Trophoblast cell (in vitro differentiated cells and primary cell): ENCODE measurements around the gene AGAP1.

Experiments used
- DNase-seq, 2 donors: peaks; one replicate each; pipeline ENCODE4 v3.0.0-alpha.2; 2016
- H2AFZ ChIP-seq: 2 replicates; pipeline ENCODE4 v1.6.1; 2013; ENCODE audit warnings: low read length, moderate library complexity, mild to moderate bottlenecking; ENCODE audit not compliant: insufficient read depth, poor library complexity
- H2AK5ac ChIP-seq: 2 replicates; pipeline ENCODE4 v1.6.1; 2013; ENCODE audit warnings: mild to moderate bottlenecking, low read length
- H2BK120ac ChIP-seq: 2 replicates; pipeline ENCODE4 v1.6.1; 2013; ENCODE audit warnings: low read length, mild to moderate bottlenecking, moderate library complexity; ENCODE audit not compliant: insufficient read depth, poor library complexity
- H2BK12ac ChIP-seq: 2 replicates; pipeline ENCODE4 v1.6.1; 2013; ENCODE audit warnings: mild to moderate bottlenecking, low read length, moderate library complexity
- H2BK5ac ChIP-seq: 2 replicates; pipeline ENCODE4 v1.6.1; 2013; ENCODE audit warnings: low read length, low read depth, moderate library complexity, mild to moderate bottlenecking; ENCODE audit not compliant: poor library complexity
- H3K14ac ChIP-seq: 2 replicates; pipeline ENCODE4 v1.6.1; 2013; ENCODE audit warnings: mild to moderate bottlenecking, low read length
- H3K18ac ChIP-seq: 2 replicates; pipeline ENCODE4 v1.6.1; 2013; ENCODE audit warnings: mild to moderate bottlenecking, low read length
- H3K23ac ChIP-seq: 2 replicates; pipeline ENCODE4 v1.6.1; 2013; ENCODE audit warnings: low read length
- H3K27ac ChIP-seq: 2 replicates; pipeline ENCODE4 v1.5.1; 2013; ENCODE audit warnings: low read depth, mild to moderate bottlenecking, inconsistent platforms, low read length, moderate library complexity
- H3K27me3 ChIP-seq: 2 replicates; pipeline ENCODE4 v1.6.1; 2013; ENCODE audit warnings: inconsistent platforms, mild to moderate bottlenecking, low read length, moderate library complexity; ENCODE audit not compliant: insufficient read depth
- H3K36me3 ChIP-seq, 2 experiments: 1 replicate in 1 of 2; 2 replicates in 1 of 2; pipeline ENCODE4 v1.6.1; 2013; ENCODE audit warnings: low read length in 2 of 2, mild to moderate bottlenecking in 2 of 2, moderate library complexity in 1 of 2; ENCODE audit not compliant: insufficient read depth in 2 of 2, control insufficient read depth in 1 of 2
- H3K4ac ChIP-seq: 2 replicates; pipeline ENCODE4 v1.6.1; 2013; ENCODE audit warnings: low read depth, mild to moderate bottlenecking, low read length, moderate library complexity
- H3K4me1 ChIP-seq, 2 experiments: 1 replicate in 1 of 2; 2 replicates in 1 of 2; pipeline ENCODE4 v1.6.1; 2013; ENCODE audit warnings: low read length in 2 of 2, mild to moderate bottlenecking in 2 of 2, moderate library complexity in 1 of 2; ENCODE audit not compliant: insufficient read depth in 2 of 2, control insufficient read depth in 1 of 2
- H3K4me2 ChIP-seq: 2 replicates; pipeline ENCODE4 v1.6.1; 2013; ENCODE audit warnings: inconsistent platforms, mild to moderate bottlenecking, low read length, moderate library complexity
- H3K4me3 ChIP-seq: 2 replicates; pipeline ENCODE4 v1.5.1; 2013; ENCODE audit warnings: mild to moderate bottlenecking, low read depth, low read length, inconsistent platforms
- H3K79me1 ChIP-seq: one replicate; pipeline ENCODE4 v1.6.1; 2013; ENCODE audit warnings: low read length
- H3K79me2 ChIP-seq: 2 replicates; pipeline ENCODE4 v1.6.1; 2013; ENCODE audit warnings: low read length, mild to moderate bottlenecking; ENCODE audit not compliant: control insufficient read depth, insufficient read depth, poor library complexity
- H3K9ac ChIP-seq: 2 replicates; pipeline ENCODE4 v1.6.1; 2013; ENCODE audit warnings: mild to moderate bottlenecking, low read length
- H3K9me3 ChIP-seq: 2 replicates; pipeline ENCODE4 v1.6.1; 2013; ENCODE audit warnings: low read depth, mild to moderate bottlenecking, control low read depth, inconsistent platforms, low read length; ENCODE audit not compliant: insufficient read depth
- H4K12ac ChIP-seq: 2 replicates; pipeline ENCODE4 v1.6.1; 2013; ENCODE audit warnings: low read depth, mild to moderate bottlenecking, low read length, moderate library complexity
- H4K8ac ChIP-seq: 2 replicates; pipeline ENCODE4 v1.6.1; 2013; ENCODE audit warnings: low read depth, mild to moderate bottlenecking, low read length, moderate library complexity
- H4K91ac ChIP-seq: one replicate; pipeline ENCODE4 v1.6.1; 2013; ENCODE audit warnings: low read depth, mild to moderate bottlenecking, low read length, moderate library complexity
- WGBS: extraction: QIAGEN DNeasy Blood & Tissue Kit; methylation state at CpG from one replicate; pipeline ENCODE4 v1.1.7; 2013; ENCODE audit warnings: missing lambda C conversion rate; ENCODE audit not compliant: insufficient read length, insufficient coverage; ENCODE audit errors: extremely low coverage; 5-methylcytosine and 5-hydroxymethylcytosine counted together

The AGAP1 gene

GRCh38 chr2:235937087-235937486 lies 443.2 kb downstream of the AGAP1 start:
- Histone ChIP-seq H3K4ac (no peak overlapping the region), H3K14ac (no peak overlapping the region), H2BK5ac (no peak overlapping the region), H2AK5ac (no peak overlapping the region), H4K8ac (no peak overlapping the region), H2BK12ac (no peak overlapping the region), H3K79me2 (no peaks in the 10 kb centered on the region), H3K4me1 (peaks cover 19 to 20% of the 10 kb centered on the region in 2 experiments), H3K23ac (no peak overlapping the region), H3K4me3 (no peak overlapping the region), H3K36me3 (peaks cover 0 to 3% of the 10 kb centered on the region in 2 experiments), H4K12ac (no peak overlapping the region), H3K79me1 (peaks cover 10% of the 10 kb centered on the region), H4K91ac (no peak overlapping the region), H3K18ac (no peak overlapping the region), H2AFZ (no peak overlapping the region), H3K27me3 (no peaks in the 10 kb centered on the region), H3K9me3 (peaks cover 2% of the 10 kb centered on the region), H3K4me2 (no peak overlapping the region), H2BK120ac (no peak overlapping the region), H3K27ac (no peak overlapping the region), H3K9ac (no peak overlapping the region)
- no CpG with 5 or more reads among the region's 10 CpGs for WGBS
- no peak for DNase-seq

GRCh38 chr2:235937526-235937925 lies 443.7 kb downstream of the AGAP1 start:
- Histone ChIP-seq H2AK5ac (no peak overlapping the region), H3K4me2 (no peak overlapping the region)
- no CpG with 5 or more reads among the region's 12 CpGs for WGBS

GRCh38 chr2:235937936-235938335 lies 444.1 kb downstream of the AGAP1 start:
- Histone ChIP-seq H4K91ac (no peak overlapping the region), H3K27ac (no peak overlapping the region), H4K12ac (no peak overlapping the region), H3K4me3 (no peak overlapping the region), H2BK5ac (no peak overlapping the region), H3K23ac (no peak overlapping the region), H3K79me2 (no peaks in the 10 kb centered on the region), H3K4me1 (peaks cover 19 to 20% of the 10 kb centered on the region in 2 experiments), H3K79me1 (peaks cover 10% of the 10 kb centered on the region), H2BK12ac (peak overlapping the region; percentile 21), H2AK5ac (no peak overlapping the region), H3K18ac (no peak overlapping the region), H3K27me3 (no peaks in the 10 kb centered on the region), H3K36me3 (peaks cover 0 to 2% of the 10 kb centered on the region in 2 experiments), H4K8ac (no peak overlapping the region), H3K9ac (no peak overlapping the region), H3K9me3 (peaks cover 2% of the 10 kb centered on the region), H3K14ac (no peak overlapping the region), H2BK120ac (no peak overlapping the region), H3K4ac (no peak overlapping the region), H2AFZ (no peak overlapping the region), H3K4me2 (no peak overlapping the region)
- DNase-seq: no peak
- no CpG with 5 or more reads among the region's 12 CpGs for WGBS

More at GRCh38 chr2:235937526-235937925, 443.7 kb downstream of the AGAP1 start:
- H3K4me3 ChIP-seq: no peak overlapping the region
- no peak for DNase-seq
- no peak overlapping the region for H3K27ac ChIP-seq
- H3K9ac ChIP-seq: no peak overlapping the region
- H2AFZ ChIP-seq: no peak overlapping the region
- no peak overlapping the region for H4K91ac ChIP-seq
- no peak overlapping the region for H3K23ac ChIP-seq
- H3K4me1 ChIP-seq: peaks cover 19 to 20% of the 10 kb centered on the region in 2 experiments
- H3K79me1 ChIP-seq: peaks cover 10% of the 10 kb centered on the region
- no peaks in the 10 kb centered on the region for H3K79me2 ChIP-seq
- H3K9me3 ChIP-seq: peaks cover 2% of the 10 kb centered on the region
- H4K8ac ChIP-seq: no peak overlapping the region
- H3K4ac ChIP-seq: no peak overlapping the region
- H4K12ac ChIP-seq: no peak overlapping the region
- H2BK5ac ChIP-seq: no peak overlapping the region
- peaks cover 0 to 2% of the 10 kb centered on the region in 2 experiments for H3K36me3 ChIP-seq
- no peak overlapping the region for H2BK120ac ChIP-seq
- no peak overlapping the region for H3K18ac ChIP-seq
- no peak overlapping the region for H3K14ac ChIP-seq
- H3K27me3 ChIP-seq: no peaks in the 10 kb centered on the region
- H2BK12ac ChIP-seq: no peak overlapping the region

- Histone ChIP-seq H2AK5ac (no peak overlapping the region), H3K23ac (no peak overlapping the region), H3K27me3 (no peaks in the 10 kb centered on the region), H2BK12ac (no peak overlapping the region), H4K91ac (no peak overlapping the region), H3K36me3 (peaks cover 0 to 2% of the 10 kb centered on the region in 2 experiments), H3K14ac (no peak overlapping the region), H2BK5ac (no peak overlapping the region), H4K8ac (no peak overlapping the region), H3K4ac (no peak overlapping the region), H3K9ac (no peak overlapping the region), H3K4me2 (no peak overlapping the region), H2AFZ (no peak overlapping the region), H3K79me1 (peaks cover 10% of the 10 kb centered on the region), H3K4me3 (no peak overlapping the region), H3K27ac (no peak overlapping the region), H2BK120ac (no peak overlapping the region), H3K9me3 (peaks cover 2% of the 10 kb centered on the region), H3K4me1 (peaks cover 19 to 20% of the 10 kb centered on the region in 2 experiments), H3K79me2 (no peaks in the 10 kb centered on the region), H4K12ac (no peak overlapping the region), H3K18ac (no peak overlapping the region)
- no peak for DNase-seq
- WGBS: no CpG with 5 or more reads among the region's 14 CpGs
These were observed 444.8 kb downstream of the AGAP1 start for GRCh38 chr2:235938611-235939010.
